GM12873 (cell line): ENCODE results near the gene NTM.

ENCODE experiments used
- CTCF ChIP-seq: IDR thresholded peaks from 2 replicates; pipeline ENCODE4 v1.5.1; 2012; ENCODE audit warnings: low read depth, mild to moderate bottlenecking, moderate library complexity, low read length, control low read depth; ENCODE audit not compliant: insufficient read depth; ENCODE audit errors: missing control alignments

NTM gene

DNA sequence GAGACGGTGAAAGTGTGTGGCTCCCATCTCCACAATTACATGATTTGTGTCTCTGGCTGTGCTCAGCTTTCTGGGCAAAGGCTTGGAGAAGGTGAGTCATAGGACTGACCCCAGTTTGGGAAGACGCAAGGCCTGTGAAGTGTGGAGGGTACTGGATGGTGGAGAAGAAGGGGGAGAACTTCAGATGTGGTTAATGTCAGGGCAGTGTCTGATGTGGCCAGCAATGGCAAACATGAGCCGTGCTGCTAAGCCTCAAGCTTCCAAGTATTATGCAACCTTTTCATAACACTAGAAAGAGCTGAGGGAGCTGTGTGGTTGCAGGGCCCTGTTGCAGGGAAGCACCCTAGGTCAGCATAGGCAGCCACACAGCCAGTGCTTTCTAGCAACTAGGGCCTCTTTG, 110.9 kb downstream of the NTM start:
- TF ChIP-seq CTCF: no peak

- no peak for TF ChIP-seq CTCF
Measured at GRCh38 chr11:131481971-131482370, 111.6 kb downstream of the NTM start.

DNA sequence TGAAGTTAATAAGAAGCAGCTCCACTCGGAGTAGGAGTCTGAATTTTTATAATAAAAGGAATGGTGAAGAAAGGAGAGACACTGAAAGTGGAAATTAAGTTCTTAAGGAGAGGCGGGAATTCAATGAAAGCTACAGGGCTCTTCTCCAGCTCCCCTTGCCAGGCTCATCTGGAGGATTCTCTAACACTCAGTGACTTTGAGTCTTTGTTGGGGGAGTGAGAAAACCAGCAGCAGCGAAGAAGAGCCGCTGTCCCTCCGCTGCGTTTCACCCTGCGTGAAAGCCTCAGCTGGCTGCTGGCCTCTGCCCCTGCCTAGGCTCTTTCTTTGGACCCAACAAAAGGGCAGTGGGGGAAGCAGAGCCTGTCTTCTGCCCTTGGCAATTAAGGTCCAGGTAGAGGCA, 113.0 kb downstream of the NTM start:
- TF ChIP-seq CTCF: no peak

GRCh38 chr11:131483877-131484276, 113.5 kb downstream of the NTM start:
- TF ChIP-seq CTCF: no peak

DNA sequence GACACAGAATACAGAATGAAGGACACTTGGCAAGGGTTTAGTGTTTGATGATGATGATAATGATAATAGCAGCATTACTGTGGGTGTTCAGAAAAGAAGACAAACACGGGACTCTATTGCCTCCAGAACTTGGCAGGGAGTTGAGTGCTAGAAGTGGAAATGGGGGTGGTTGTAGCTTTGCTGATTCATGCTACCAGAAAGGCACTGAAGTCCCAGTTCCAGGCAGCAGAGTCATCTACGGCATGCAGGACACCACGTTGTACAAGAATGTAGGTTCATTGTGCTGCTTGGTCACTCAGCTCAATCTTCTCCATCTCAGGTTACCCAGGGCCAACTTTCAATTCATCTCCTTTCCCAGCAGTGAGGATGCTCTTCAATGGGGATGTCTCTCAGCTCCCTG, 115.7 kb downstream of the NTM start:
- TF ChIP-seq CTCF: no peak

DNA sequence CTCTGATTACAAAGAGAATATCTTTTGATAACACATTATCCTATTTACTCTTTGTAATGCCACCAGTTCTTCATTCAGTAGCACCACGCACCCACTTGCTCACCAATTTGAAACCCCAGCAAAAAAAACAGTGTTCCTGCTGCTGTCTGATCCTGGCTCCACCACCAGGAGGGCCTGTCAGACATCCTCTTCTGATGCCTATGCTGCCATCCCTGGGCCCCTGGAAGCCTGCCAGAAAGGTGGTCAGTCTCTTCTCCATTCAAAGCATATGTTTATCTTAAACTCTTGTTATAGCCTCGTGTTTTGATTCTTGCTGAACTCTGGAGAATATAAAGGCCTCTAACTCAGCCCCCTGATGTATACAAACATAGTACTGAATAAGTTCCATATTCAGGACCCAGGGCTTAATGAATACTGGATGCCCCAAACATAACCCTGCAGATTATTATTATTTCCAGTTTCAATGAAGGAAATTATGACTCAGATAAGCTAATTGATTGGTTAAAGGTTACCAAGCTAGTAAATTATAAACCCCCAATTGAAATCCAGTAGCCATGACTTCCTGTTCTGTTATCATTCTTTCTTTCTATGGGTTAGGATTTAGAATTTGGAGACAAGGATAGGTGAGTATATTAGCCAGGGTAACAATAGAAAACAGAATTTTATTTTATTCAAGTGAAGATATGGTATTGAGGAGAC, 116.7 kb downstream of the NTM start:
- TF ChIP-seq CTCF: no peak

GRCh38 chr11:131488238-131488637, 117.8 kb downstream of the NTM start:
- TF ChIP-seq CTCF: no peak

DNA sequence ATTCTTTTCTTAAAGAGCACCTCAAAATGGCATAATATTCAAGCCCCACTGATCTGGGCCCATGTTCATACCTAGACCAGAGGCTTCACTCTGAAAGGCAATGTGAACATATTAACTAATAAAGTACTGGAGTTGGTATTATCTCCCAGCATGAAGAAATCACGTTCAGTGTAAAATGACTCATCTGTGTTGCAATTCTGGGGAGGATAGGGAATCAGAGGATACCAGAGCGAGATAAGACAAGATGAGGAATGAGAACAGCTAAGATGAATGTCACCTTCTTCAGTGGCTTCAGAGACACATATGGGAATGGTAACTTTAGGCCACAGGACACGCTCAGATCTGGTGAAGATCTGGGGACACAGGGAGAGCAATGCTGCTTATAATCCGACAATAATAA, 121.1 kb downstream of the NTM start:
- no peak for TF ChIP-seq CTCF
